AG04449 (cell line): ENCODE data around the gene ADAMTS14.

Experiments used
- CTCF ChIA-PET: fragments of 350-600 bp; formaldehyde crosslinking; extraction: SDS; loops from one replicate; lab custom pipeline; 2021; ENCODE audit warnings: antibody characterized with exemption; lab: Yijun Ruan, JAX
- POLR2A ChIA-PET: fragments of 400-600, 350-600 bp; formaldehyde crosslinking; extraction: SDS; loops from one replicate; lab custom pipeline; 2020; ENCODE audit warnings: antibody characterized with exemption, inconsistent platforms; lab: Yijun Ruan, JAX
- DNase-seq: peaks from one replicate; pipeline ENCODE4 v3.0.0-alpha.2; 2010; ENCODE audit warnings: low read depth, low spot score
- H3K4me3 ChIP-seq: 2 replicates; pipeline ENCODE4 v1.5.1; 2011; ENCODE audit warnings: low read depth, mild to moderate bottlenecking, control low read depth, low read length
- TF ChIP-seq, protein P1 (sequence below): IDR thresholded peaks from one replicate; pipeline ENCODE4 v1.5.1; 2011; ENCODE audit warnings: mild to moderate bottlenecking, moderate library complexity, low read length, control low read depth, inconsistent platforms; ENCODE audit not compliant: insufficient read depth; ENCODE audit errors: missing control alignments

ADAMTS14 gene

DNA sequence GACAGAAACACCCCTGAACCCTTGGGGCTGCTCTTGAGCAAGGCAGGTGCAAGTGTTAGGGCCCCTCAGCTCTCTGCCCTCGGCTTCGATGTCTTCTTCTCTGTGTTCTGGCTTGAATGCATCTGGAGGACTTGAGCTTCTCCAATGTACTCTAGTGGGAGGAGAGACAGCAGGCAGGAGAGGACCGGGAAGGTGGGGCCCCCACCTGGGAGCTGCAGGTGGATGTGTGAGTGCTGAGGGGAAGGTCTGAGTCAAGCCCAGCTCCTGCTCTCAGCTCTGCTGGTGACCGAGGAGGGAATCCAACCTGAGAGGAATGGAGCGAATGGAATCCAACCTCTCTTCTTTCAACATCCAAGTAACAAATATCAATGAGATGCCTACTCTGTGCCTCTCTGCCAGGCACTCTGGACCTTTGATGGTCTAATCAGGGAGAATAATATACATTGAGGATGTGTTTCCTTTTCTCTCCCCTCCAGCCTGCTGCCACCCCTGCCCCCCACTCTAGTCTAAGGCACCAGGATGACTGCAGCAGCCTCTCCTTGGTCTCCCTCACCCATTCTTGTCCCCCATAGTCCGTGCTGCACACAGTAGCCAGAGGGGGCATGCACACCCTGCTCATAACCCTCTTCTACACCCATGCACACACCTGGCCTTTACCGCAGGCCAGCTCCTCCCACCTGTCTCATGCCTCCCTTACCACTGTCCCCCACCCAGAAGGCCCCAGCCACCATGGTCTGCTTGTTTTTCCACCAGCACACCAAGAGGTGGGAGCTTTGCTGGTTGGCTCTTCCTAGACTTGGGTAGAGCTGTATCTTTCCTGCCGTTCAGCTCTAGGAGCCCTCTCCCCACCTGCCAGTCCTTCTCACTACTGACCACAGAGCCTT lies 99.2 kb downstream of the ADAMTS14 start:
- H3K4me3 ChIP-seq: no peak overlapping the region
- CTCF ChIA-PET: interaction anchor here (0.6 to 2.8 kb wide), 5 partner anchors 11 to 222 kb away, joined by 3 to 12 read pairs (median 4); no protein-coding TSS in a partner anchor
- TF ChIP-seq, protein P1, sequence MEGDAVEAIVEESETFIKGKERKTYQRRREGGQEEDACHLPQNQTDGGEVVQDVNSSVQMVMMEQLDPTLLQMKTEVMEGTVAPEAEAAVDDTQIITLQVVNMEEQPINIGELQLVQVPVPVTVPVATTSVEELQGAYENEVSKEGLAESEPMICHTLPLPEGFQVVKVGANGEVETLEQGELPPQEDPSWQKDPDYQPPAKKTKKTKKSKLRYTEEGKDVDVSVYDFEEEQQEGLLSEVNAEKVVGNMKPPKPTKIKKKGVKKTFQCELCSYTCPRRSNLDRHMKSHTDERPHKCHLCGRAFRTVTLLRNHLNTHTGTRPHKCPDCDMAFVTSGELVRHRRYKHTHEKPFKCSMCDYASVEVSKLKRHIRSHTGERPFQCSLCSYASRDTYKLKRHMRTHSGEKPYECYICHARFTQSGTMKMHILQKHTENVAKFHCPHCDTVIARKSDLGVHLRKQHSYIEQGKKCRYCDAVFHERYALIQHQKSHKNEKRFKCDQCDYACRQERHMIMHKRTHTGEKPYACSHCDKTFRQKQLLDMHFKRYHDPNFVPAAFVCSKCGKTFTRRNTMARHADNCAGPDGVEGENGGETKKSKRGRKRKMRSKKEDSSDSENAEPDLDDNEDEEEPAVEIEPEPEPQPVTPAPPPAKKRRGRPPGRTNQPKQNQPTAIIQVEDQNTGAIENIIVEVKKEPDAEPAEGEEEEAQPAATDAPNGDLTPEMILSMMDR: no peak
- POLR2A ChIA-PET: no interaction called here
- DNase-seq: no peak

DNA sequence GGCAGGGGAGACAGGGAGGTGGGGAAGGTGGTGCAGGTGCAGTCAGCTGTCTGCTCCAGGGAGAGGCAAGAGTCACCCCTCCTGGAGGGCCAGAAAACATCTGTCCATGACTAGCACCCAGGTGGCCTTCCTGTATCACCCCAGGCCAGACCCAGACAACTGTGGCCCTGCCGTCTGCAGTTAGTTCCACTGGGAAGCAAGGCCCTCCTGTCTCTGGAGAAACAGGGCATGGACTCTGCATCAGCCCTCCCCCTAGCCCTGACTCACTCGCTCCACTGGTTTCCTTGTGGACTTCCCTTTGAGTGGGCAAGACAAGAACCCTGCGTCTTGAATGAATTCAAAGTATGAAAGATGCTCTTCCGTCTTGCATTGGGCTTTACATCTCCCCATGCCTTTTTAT lies 100.3 kb downstream of the ADAMTS14 start:
- no peak for DNase-seq
- ChIA-PET CTCF (interaction anchor here (1.1 kb wide), 1 partner anchor 13 kb away, joined by 5 read pairs; no protein-coding TSS in a partner anchor), POLR2A (no interaction called here)
- TF ChIP-seq, protein P1: no peak
- no peak overlapping the region for H3K4me3 ChIP-seq

DNA sequence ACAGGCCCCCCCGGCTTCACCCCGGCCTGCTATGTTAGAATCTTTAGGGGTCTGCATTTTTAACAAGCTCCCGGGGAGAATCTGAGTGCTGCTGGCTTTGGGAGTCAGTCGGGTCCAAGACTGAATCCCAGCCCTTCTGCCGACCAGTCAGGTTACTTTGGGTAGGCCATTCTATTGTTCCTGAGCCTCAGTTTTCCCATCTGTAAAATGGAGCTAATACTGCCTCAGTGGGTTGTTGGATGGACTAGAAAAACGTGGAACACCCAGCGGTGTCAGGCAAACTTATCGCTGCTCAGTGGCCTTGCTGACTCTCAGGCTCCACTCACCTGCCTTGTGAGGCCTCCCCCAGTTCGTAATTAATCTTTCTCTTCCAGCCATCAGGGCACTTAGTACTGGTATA lies 101.2 kb downstream of the ADAMTS14 start:
- no peak overlapping the region for H3K4me3 ChIP-seq
- ChIA-PET POLR2A (no interaction called here), CTCF (interaction anchor here (1.1 to 1.3 kb wide), 2 partner anchors 14 to 224 kb away, joined by 4 to 5 read pairs; no protein-coding TSS in a partner anchor)
- DNase-seq: no peak
- TF ChIP-seq, protein P1: no peak

DNA sequence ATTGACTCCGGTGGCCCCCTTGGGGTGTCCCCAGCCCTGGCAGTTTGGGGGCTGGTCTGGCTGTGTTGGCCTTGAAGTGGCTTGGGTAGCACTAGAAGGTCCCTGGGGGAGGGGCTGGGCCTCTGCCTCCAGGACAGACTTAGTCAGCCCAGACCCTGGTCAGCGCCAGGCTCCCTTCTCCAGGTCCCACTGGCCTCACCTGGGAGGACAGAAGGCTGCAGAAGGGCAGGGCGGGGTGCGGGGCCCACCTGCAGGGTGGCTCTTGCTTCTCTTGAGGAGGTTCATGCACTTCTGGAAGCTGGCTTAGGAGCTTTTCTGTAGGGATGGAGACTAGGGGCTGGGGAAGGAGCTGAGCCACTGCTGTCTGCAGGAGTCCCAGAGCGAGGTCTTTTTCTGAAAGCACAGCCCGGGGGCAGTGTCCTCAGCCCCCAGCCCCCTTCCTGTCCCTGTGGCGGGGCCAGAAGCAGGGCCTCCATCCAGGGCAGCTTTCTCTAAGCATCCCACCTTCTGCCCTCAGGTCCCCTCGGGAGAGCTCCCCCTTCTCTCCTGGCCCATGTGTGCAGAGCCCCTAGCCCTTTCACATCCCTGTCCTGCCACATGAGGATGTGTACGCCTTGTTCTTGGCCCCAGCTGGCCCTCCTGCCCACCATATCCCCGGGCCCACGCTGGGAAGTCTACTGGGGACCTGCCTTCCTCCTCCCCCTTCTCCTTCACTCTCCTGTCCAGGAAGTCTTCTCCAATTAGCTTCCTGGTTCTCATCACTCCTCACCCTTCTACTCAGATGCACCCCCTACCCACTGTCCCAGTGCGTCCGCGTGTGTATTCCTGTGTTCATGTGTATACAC lies 101.9 kb downstream of the ADAMTS14 start:
- no peak for DNase-seq
- ChIA-PET POLR2A (no interaction called here), CTCF (interaction anchor here (1.1 to 2.0 kb wide), 3 partner anchors 15 to 225 kb away, joined by 4 to 5 read pairs (median 4); no protein-coding TSS in a partner anchor)
- TF ChIP-seq, protein P1: no peak
- no peak overlapping the region for H3K4me3 ChIP-seq

DNA sequence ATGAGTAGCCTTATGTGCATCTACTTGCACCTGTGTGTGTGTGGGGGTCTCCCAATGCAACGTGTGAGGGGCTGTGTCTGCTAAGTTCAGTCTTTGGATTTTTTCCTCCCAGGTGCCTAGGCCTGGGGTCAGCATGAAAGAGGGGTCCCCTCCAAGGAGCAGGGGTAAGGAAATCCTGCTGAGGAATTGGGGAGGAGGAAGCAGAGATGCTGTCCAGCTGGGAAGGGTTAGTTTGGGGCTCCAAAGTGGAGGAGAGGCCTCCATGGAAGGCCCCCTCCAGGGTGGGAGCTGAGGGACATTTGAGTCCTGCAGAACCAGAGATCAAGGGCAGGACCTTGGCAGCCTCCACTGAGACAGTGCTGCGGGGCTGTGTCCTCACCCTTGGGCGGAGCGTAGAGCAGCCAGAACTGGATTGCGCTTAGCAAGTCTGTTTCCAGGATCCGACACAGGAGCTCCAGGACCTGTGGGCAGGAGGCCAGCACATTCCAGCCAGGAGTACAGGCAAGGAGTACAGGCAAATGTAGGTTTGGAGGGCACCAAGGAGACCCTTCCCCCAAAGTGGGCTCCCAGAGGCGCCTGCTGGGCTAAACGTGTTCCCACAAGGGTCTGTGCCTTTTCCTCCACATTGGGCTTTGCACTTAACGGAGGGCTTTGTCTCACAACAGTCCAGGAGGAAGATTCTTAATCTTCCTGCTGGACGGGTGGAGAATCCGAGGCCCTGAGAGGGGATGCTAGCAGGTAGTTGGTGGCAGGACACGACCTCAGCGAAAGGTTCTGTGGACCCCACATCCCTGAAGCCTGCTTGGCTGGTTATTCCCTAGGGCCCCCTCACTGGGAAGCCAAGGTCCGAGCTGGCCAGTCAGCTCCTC lies 102.7 kb downstream of the ADAMTS14 start:
- CTCF ChIA-PET: interaction anchor here (1.0 to 2.0 kb wide), 3 partner anchors 15 to 128 kb away, joined by 3 to 4 read pairs (median 4); no protein-coding TSS in a partner anchor
- TF ChIP-seq, protein P1: no peak
- POLR2A ChIA-PET: no interaction called here
- no peak overlapping the region for H3K4me3 ChIP-seq
- no peak for DNase-seq
